DOHH2 (cell line): Measurements from ENCODE around the gene ADCK1.
"Not testable (repeated sequence)": the region's sequence is repeated elsewhere in the genome, so short reads cannot be mapped to it uniquely, and the experiment has no call there.

Source experiments
- H3F3A ChIP-seq: fragments of 200-600 bp; sonication (generic), shearing (Covaris generic); 2 replicates; pipeline ENCODE4 v1.6.0; 2016; ENCODE audit warnings: antibody characterized with exemption, mild to moderate bottlenecking; ENCODE audit not compliant: control insufficient read depth, insufficient read depth
- H3K27ac ChIP-seq: fragments of 200-600 bp; sonication (generic); 2 replicates; pipeline ENCODE4 v1.5.1; 2014; ENCODE audit warnings: low read depth, mild to moderate bottlenecking, low read length, moderate library complexity
- H3K27me3 ChIP-seq: fragments of 200-600 bp; sonication (generic); 2 replicates; pipeline ENCODE4 v1.6.1; 2014; ENCODE audit warnings: mild to moderate bottlenecking, low read length, mixed read lengths; ENCODE audit not compliant: control insufficient read depth
- H3K36me3 ChIP-seq: fragments of 200-600 bp; sonication (generic); 2 replicates; pipeline ENCODE4 v1.6.1; 2014; ENCODE audit warnings: mild to moderate bottlenecking, low read length, moderate library complexity, mixed read lengths; ENCODE audit not compliant: control insufficient read depth
- H3K4me1 ChIP-seq: fragments of 200-600 bp; sonication (generic); 2 replicates; pipeline ENCODE4 v1.6.1; 2014; ENCODE audit warnings: mild to moderate bottlenecking, low read length, mixed read lengths; ENCODE audit not compliant: control insufficient read depth
- H3K4me2 ChIP-seq: fragments of 200-600 bp; sonication (generic); 2 replicates; pipeline ENCODE4 v1.6.0; 2014; ENCODE audit warnings: mild to moderate bottlenecking, low read length, moderate library complexity
- H3K4me3 ChIP-seq: fragments of 200-600 bp; sonication (generic); 2 replicates; pipeline ENCODE4 v1.5.1; 2014; ENCODE audit warnings: mild to moderate bottlenecking, low read length, mixed read lengths
- H3K79me2 ChIP-seq: fragments of 200-600 bp; sonication (generic); 2 replicates; pipeline ENCODE4 v1.6.1; 2014; ENCODE audit warnings: mild to moderate bottlenecking, low read length, mixed read lengths; ENCODE audit not compliant: control insufficient read depth
- H3K9me2 ChIP-seq: fragments of 200-600 bp; sonication (generic); replicated peaks from 2 replicates; pipeline ENCODE4 v1.6.1; 2014; ENCODE audit warnings: mild to moderate bottlenecking, low read length, mixed read lengths; ENCODE audit not compliant: control insufficient read depth
- H3K9me3 ChIP-seq: fragments of 200-600 bp; sonication (generic); 2 replicates; pipeline ENCODE4 v1.6.1; 2014; ENCODE audit warnings: antibody characterized with exemption, low read length, mixed read lengths; ENCODE audit not compliant: control insufficient read depth, insufficient read depth
- H4K20me1 ChIP-seq: fragments of 200-600 bp; sonication (generic); 2 replicates; pipeline ENCODE4 v1.6.0; 2014; ENCODE audit warnings: low read depth, mild to moderate bottlenecking, antibody characterized with exemption, low read length, moderate library complexity; ENCODE audit not compliant: control insufficient read depth, insufficient read depth
- CTCF ChIP-seq: fragments of 200-600 bp; sonication (generic); IDR thresholded peaks from one replicate; pipeline ENCODE4 v1.5.1; 2014; ENCODE audit warnings: antibody characterized with exemption, mild to moderate bottlenecking, low read depth, low read length; ENCODE audit not compliant: poor library complexity, severe bottlenecking
- EZH2phosphoT487 ChIP-seq: fragments of 200-600 bp; sonication (generic); IDR thresholded peaks from 2 replicates; pipeline ENCODE4 v1.6.1; 2017; ENCODE audit warnings: borderline replicate concordance, mild to moderate bottlenecking, antibody characterized with exemption, low read length, moderate library complexity, mixed read lengths

The ADCK1 gene

GRCh38 chr14:77950371-77951063 lies 150.6 kb downstream of the ADCK1 start:
- H3K27ac ChIP-seq, result no peak overlapping the region
- no peaks in the 10 kb centered on the region for H3K79me2 ChIP-seq
- H3K4me2 ChIP-seq, result no peak overlapping the region
- TF ChIP-seq EZH2phosphoT487 (no peak), CTCF (no peak)
- H4K20me1 ChIP-seq, result no peaks in the 10 kb centered on the region
- no peaks in the 10 kb centered on the region for H3F3A ChIP-seq
- no peaks in the 10 kb centered on the region for H3K4me1 ChIP-seq
- H3K9me2 ChIP-seq, result no peaks in the 10 kb centered on the region; the same call in 1 of the 2 replicates
- H3K9me3 ChIP-seq, result no peaks in the 10 kb centered on the region
- H3K4me3 ChIP-seq, result no peak overlapping the region
- H3K36me3 ChIP-seq, result no peaks in the 10 kb centered on the region
- H3K27me3 ChIP-seq, result no peaks in the 10 kb centered on the region

- Histone ChIP-seq H3K9me3 (no peaks in the 10 kb centered on the region), H3K4me3 (no peak overlapping the region)
- no peak for TF ChIP-seq CTCF
- TF ChIP-seq EZH2phosphoT487, result no peak
Observed at GRCh38 chr14:77955816-77956484, 156.0 kb downstream of the ADCK1 start.

GRCh38 chr14:77959686-77960085 lies 159.8 kb downstream of the ADCK1 start:
- H3K4me1 ChIP-seq, H4K20me1 ChIP-seq, H3K4me2 ChIP-seq, H3K27me3 ChIP-seq, H3K27ac ChIP-seq, H3K9me2 ChIP-seq, H3K9me3 ChIP-seq, H3K4me3 ChIP-seq, H3K79me2 ChIP-seq, H3F3A ChIP-seq, H3K36me3 ChIP-seq: not testable (repeated sequence)

More at GRCh38 chr14:77955816-77956484, 156.0 kb downstream of the ADCK1 start:
- H3K27ac ChIP-seq, result no peak overlapping the region
- no peaks in the 10 kb centered on the region for H3F3A ChIP-seq
- H3K4me1 ChIP-seq, result no peaks in the 10 kb centered on the region
- no peaks in the 10 kb centered on the region for H3K9me2 ChIP-seq
- H3K79me2 ChIP-seq, result no peaks in the 10 kb centered on the region
- no peaks in the 10 kb centered on the region for H3K36me3 ChIP-seq
- no peaks in the 10 kb centered on the region for H4K20me1 ChIP-seq
- no peaks in the 10 kb centered on the region for H3K27me3 ChIP-seq
- H3K4me2 ChIP-seq, result no peak overlapping the region

- H3K36me3 ChIP-seq, result no peaks in the 10 kb centered on the region
- no peaks in the 10 kb centered on the region for H3K9me2 ChIP-seq
- H3K4me3 ChIP-seq, result no peak overlapping the region
- no peak overlapping the region for H3K27ac ChIP-seq
- H3K4me1 ChIP-seq, result no peaks in the 10 kb centered on the region
- H3F3A ChIP-seq, result no peaks in the 10 kb centered on the region
- H3K27me3 ChIP-seq, result peaks cover 12% of the 10 kb centered on the region
- H4K20me1 ChIP-seq, result no peaks in the 10 kb centered on the region
- no peaks in the 10 kb centered on the region for H3K9me3 ChIP-seq
- no peak overlapping the region for H3K4me2 ChIP-seq
- no peaks in the 10 kb centered on the region for H3K79me2 ChIP-seq
- TF ChIP-seq EZH2phosphoT487, result no peak
- no peak for TF ChIP-seq CTCF
Observed at GRCh38 chr14:77961847-77962580, 162.1 kb downstream of the ADCK1 start.
